ENCODE measurements around the gene EPGN.

Gene EPGN

DNA sequence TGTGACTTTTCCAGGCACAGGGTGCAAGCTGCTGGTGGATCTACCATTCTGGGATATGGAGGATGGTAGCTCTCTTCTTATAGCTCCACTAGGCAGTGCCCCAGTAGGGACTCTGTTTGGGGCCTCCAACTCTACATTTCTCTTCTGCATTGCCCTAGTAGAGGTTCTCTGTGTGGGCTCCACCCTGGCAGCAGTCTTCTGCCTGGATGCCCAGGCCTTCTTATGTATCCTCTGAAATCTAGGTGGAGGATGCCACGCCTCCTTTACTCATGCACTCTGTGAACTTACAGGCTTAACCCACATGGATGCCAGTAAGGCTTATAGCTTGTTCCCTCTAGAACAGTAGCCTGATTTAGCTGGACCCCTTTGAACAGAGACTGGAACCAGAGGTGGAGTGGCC, 35.8 kb downstream of the EPGN start:
- DNase-seq, result no peak

DNA sequence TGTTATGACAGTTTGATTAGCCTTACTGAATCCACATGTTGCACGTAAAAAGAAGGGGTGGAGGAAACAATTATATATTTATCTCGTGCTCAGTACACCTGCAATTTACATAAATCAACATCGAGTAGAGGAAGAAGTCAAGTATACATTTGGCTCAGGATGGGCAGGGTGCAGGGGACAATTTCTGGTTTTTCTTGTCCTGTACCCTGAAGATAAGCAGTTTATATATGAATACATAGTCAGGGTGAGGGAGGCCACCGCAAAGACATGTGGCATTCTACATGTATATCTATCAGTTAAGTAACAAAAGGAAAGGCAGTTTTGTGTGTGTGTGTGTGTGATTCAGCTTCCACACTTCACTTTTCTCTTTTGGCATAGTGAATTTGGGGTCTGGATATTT, 45.6 kb downstream of the EPGN start:
- no peak for DNase-seq

DNA sequence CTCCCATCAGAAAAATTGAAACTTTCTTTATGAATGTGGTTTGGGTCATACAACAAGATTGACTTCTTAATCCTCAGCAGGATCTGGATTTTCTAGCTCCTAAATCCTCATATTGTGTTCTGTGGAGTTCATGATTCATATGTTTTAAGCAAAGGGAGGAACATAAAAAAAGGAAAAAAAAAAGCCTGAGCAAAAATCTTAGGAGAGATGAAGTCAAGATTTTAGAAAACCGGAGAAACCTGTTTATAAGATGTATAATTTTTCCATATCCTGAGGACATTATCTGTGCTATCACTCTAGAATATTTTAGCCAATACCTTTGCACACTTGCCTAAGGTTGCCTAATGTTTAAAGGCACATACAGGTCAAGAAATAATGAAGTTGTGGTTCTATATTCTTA, 49.7 kb downstream of the EPGN start:
- no peak for DNase-seq

DNA sequence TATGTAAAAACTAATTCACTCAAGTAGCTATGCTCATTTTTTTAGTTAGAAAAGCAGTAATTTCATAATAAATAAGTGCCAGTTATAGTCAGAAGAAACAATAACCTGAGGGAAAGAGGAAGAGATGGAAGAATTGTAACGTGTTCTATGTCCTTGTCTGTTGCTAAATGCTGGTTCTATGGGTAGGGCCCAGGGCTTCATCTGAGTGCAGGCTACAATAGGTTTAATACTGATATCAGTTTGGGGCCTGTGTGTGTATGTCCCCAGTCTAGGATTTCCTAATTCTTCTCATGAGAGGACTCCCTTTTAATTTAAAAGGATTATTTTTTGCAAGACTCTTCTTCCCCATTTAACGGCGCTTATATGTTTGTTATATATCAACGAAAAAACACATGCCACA, 53.4 kb downstream of the EPGN start:
- DNase-seq, result no peak

DNA sequence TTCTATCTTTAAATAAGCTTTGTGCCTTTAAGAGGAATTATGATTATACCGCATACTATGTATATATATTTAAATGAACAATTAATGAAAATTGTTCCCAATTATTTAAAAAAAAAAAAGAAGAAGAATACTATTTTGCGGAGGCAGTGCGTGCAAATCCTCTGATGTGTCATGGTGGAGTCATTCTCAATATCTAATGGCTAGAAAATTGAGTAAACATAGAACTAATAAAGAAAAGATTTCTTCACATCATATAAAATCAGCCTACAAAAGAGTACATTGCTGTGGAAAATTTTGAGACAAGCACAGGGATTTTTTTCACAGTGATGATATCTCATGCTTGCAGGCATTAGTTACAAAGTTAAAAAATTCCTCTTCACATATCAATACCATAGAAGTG, 54.1 kb downstream of the EPGN start:
- no peak for DNase-seq

DNA sequence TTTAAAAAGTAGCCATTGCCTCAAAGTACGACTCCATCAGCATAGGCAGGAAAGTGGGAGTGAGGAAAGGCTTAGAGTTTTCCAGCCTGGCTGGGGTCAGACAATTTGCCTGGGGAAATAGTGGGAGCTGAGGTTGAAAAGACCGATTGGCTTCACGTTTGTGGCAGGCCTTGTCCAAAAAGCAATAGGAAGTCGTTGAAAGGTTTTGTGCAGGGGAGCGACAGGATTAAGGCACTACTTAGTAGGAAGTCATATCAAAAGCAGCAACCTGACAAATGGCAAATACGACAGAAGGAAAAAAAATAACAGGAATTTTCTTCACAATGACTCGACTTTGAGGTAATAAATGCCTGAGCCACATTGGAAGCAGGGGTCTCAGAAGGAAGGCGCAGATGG, 56.0 kb downstream of the EPGN start:
- DNase-seq, result no peak

DNA sequence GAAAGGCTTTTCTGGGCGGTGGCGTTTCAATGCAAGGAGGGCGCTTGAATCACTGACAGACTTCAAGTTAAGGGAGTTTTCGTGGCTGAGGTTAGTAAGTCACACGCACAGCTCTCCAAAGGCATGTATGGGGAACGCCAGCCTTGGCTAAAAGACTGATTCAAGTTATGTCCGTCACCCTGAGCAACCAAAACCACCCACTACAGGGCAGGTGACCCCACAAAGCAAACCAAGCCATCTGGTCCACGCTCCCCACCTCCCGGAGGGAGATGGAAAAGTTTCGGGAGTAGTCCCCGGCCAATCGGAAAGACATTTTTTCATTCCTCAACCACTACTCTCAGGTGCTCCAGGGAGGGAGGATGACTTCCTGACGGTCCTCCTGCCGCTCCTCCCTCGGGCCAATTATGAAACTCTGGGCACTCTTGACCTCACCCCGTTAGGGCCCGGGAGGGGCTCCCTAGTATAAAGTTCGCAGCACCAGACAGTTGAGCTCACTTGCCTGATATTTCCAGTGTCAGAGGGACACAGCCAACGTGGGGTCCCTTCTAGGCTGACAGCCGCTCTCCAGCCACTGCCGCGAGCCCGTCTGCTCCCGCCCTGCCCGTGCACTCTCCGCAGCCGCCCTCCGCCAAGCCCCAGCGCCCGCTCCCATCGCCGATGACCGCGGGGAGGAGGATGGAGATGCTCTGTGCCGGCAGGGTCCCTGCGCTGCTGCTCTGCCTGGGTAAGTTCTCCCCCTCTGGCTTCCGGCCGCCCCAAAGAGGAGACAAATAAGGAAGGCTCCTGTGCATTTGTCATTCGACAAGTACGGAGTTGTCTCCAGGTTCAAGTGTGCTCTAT, 56.6 kb downstream of the EPGN start, which contains the start of gene EREG:
EREG (plus strand) TSS at position 494 of the 840 bp plus-strand sequence; CDS start at position 658, 164 bp downstream.
- DNase-seq, result no peak

DNA sequence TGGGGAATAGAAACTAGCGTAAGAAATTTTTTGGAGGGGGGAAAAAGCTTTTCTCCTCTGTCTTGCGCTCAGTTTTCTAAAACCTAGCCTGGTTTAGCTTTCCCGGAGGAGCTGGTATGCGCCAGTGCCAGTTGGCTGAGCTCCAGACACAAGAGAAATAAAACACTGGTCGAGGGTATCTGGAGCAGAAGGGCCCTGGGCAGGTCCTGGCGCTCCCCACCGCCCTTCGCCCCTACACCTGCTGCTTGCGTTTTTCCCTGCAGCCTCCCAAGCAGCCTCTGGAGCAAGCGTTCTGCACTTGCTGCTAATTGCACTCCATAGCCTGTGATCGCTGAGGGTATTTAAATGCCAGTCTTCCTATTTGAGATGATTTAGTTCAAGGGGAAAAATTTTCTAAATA, 57.5 kb downstream of the EPGN start:
- DNase-seq, result peak; percentile 17 to 74

Data from NCI-H446 (cell line).